Measurements from ENCODE around the gene PRKD2.

The PRKD2 gene

GRCh38 chr19:46661020-46661731 is 55.7 kb downstream of the PRKD2 start, which contains the start of gene DACT3:
TSS of gene DACT3 (minus strand) at chr19:46661182. CDS start at chr19:46661064, 118 bp downstream.
- peak; percentile 100 for DNase-seq (ENCODE audit: low spot score)

- DNase-seq (ENCODE audit: low spot score) = no peak
Measured at GRCh38 chr19:46660551-46661019, 56.3 kb downstream of the PRKD2 start.

- DNase-seq (ENCODE audit: low spot score) = peak; percentile 59
Measured at GRCh38 chr19:46660008-46660517, 56.9 kb downstream of the PRKD2 start.

GRCh38 chr19:46659151-46660007 is 57.5 kb downstream of the PRKD2 start:
- peak; percentile 42 for DNase-seq (ENCODE audit: low spot score)

GRCh38 chr19:46656541-46656940 is 60.4 kb downstream of the PRKD2 start:
- DNase-seq (ENCODE audit: low spot score) = no peak

DNA sequence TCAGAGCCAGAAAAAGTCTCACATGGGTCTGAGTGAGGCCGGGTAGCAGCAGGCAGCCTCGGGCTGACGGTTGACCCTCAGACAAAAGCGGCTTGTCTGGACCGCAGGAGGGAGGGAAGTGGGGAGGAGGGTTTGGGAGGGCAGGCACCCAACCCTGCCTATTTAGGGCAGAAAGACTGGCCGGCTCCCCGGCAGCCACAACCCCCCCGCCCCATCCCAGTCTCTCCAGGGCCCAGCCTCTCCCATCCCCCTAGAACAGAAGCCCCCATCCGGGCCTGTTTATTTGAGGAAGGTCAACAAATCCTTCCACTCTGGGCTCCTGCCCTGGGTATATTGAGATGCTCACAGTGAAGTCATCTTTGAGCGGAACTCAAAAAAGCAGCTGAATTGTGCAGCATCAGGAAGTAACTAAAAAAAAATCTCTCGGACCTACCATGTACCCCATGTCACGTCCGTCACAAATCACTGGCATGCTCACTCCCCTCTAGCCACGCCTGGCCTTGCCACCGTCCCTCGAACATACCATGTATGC is 62.2 kb downstream of the PRKD2 start:
- DNase-seq (ENCODE audit: low spot score) = peak; percentile 92

DNA sequence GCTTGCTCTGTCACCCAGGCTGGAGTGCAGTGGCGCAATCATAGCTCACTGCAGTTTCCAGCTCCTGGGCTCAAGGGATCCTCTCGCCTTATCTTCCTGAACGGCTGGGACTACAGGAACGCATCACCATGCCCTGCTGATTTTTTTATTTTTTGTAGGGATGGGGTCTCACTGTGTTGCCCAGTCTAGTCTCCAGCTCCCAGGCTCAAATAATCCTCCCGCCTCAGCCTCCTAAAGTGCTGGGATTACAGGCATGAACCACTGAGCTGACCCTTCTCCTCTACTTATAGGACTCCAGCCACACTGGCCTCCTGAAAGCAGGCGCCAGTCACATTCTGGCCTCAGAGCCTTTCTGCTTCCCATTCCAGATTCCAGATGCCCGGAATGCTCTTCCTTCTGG is 66.5 kb downstream of the PRKD2 start:
- no peak for DNase-seq (ENCODE audit: low spot score)

DNA sequence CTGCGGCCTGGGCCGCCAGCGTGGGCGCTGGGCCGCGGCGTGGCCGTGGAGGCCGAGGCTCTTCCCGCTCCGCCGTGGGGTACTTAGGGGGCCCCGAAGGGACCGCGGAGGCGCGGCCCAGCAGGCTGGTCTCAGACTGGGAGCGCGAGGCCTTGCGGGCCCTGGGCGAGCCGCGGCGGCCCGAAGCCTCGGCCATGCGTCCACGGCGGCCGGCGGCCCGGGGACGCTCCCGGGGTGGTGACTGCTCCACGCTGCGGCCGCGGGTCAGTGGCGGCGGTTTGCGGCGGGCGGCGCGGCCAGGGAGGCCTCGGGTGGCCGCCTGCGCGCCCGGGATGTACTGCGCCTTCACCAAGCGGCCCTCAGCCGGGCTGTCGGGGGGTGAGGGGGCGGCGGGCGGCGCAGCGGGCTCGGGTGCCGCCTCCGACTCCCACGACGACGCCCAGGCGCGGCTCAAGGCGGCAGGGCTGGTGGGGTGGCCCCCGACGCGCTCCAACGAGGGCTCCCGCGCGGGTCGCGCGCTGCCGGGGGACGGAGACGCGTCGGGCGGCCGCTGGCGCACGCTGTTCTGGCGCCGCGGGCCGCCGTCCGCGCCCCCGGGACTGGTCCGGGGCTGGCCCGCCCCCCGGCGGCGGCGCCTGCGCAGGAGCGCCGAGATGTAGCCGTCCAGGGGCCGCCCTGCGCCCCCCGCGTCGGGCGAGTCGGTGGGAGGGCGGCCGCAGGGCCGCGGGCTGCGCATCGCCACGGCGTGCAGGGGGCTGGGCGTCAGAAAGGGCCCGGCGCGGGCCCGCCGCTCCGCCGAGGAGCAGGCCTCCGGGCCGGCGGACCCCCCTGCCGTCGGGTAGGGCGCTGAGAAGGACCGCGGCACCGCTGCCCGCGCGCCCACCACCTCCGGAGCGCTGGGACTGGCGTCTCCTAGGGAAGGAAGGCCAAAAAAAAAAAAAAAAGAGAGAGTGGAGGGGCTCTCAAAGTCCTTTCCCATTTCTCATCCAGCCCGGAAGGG is 67.7 kb downstream of the PRKD2 start:
- DNase-seq (ENCODE audit: low spot score) = no peak

GRCh38 chr19:46648060-46648960 is 68.6 kb downstream of the PRKD2 start:
- no peak for DNase-seq (ENCODE audit: low spot score)

- no peak for DNase-seq (ENCODE audit: low spot score)
Measured at GRCh38 chr19:46646402-46646801, 70.5 kb downstream of the PRKD2 start.

DNA sequence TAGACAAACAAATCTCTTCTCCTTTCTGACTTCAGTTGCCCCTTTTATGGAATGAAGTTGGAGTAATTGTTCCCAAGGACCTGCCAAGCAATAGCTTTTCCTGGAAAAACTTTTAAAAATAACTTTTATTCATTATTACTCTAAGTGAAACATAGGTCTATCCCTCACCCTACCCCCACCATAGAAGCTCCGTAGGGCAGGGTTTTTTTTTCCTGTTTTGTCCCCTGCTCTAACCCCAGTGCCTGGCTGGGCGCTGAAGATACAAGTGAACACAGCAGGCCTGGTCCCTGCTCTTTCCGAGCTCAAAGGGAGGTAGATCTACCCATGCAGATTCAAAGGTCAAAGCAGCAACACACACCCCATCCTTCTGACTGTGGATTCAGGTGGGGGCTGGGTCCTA is 72.2 kb downstream of the PRKD2 start:
- no peak for DNase-seq (ENCODE audit: low spot score)

DNA sequence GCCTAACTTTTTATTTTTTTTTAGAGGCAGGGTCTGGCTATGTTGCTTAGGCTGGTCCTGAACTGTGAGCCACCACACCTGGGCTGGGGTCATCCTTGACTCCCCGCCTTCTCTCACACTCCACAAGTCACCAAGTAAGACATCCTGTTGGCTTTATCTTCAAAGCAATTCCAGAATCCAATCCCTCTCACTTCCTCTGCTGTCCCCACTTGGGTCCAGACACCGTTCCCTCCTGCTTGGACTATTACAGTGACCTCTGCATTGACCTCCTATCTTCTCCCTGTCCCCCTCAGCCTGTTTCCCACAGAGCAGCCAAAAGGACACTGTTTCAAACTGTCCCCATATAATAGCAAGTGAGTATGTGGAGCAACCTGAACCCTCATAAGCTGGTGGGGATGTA is 76.3 kb downstream of the PRKD2 start:
- DNase-seq (ENCODE audit: low spot score) = no peak

- DNase-seq (ENCODE audit: low spot score) = peak; percentile 32
Measured at GRCh38 chr19:46639358-46640182, 77.3 kb downstream of the PRKD2 start.

DNA sequence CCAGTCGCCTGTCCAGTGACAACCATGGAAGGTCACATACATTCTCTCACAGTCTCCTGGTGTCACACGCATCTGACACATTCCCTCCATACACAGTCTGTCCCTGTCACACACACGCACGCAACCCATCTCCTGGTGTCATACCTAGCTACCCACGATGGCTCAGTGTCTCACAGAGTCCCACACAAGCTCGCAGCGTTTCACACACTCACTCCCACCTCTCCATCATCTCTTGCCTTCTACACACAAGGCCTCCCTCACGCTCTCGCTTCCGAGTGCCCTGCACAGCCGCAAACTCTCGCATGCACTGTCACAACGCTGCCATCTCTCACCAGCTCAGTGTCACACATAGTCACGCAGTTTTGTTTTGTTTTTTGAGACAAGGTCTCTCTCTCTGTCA is 79.7 kb downstream of the PRKD2 start:
- DNase-seq (ENCODE audit: low spot score) = no peak

GRCh38 chr19:46635920-46636761 is 80.8 kb downstream of the PRKD2 start, which contains the start of gene GNG8:
TSS of gene GNG8 (minus strand) at chr19:46636202. CDS start at chr19:46634682, 1,520 bp downstream.
- no peak for DNase-seq (ENCODE audit: low spot score)

- DNase-seq (ENCODE audit: low spot score) = no peak
Measured at GRCh38 chr19:46634656-46635218, 82.2 kb downstream of the PRKD2 start.

DNA sequence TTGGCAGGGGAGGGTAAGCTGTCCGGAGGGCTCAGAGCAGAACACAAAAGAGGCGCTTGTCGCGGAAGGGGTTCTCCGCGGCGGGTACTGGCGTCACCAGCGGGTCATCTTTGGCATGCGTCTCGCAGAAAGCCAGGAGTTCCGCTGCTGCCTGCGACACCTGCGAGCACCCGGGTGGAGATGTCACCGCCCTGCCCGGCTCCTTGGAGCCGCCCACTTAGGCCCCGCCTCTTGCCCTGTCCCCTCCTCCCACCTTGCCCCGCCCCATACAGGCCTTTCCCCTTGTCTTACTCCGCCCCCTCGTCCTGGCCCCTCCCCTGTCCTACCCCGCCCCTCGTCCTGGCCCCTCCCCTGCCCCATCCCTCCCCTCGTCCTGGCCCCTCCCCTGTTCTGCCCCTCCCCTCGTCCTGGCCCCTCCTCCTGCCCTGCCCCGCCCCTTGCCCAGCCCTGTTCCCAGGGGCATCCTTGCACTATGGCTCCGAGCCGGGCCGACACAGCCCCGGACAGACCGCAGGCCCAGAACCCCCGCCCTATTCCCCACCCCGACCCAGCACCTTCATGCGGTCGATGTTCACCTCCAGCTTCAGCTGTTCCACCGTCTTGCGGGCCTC is 82.8 kb downstream of the PRKD2 start:
- no peak for DNase-seq (ENCODE audit: low spot score)

DNA sequence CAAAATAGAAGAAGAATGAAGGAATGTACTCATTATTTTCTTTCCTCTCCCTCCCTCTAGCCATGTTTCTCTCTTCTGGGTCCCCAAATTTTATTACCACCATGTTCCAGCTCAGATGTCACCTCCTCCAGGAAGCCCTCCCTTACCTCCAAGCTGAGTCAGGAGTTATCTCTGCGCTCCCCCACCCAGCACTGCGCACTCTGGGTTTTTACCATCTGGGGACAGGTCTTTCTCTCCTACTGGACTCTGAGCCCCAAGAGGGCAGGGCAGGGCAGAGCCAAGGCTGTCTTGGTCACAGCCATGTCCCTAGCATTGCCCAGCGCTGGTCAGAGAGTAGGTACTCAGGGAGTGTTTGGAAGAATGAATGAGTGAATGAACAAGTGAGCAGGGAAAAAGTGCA is 83.8 kb downstream of the PRKD2 start:
- no peak for DNase-seq (ENCODE audit: low spot score)
